ENCODE measurements around the gene SYCP3. TPM values are rescaled to one million over a fixed set of nuclear protein-coding genes. Genes with fewer than 3 reads are reported as not detected.
"Not testable (repeated sequence)": the region's sequence is repeated elsewhere in the genome, so short reads cannot be mapped to it uniquely, and the experiment has no call there.

The SYCP3 gene
- total RNA-seq, 1 donor from 2014 or later, result not detected

DNA sequence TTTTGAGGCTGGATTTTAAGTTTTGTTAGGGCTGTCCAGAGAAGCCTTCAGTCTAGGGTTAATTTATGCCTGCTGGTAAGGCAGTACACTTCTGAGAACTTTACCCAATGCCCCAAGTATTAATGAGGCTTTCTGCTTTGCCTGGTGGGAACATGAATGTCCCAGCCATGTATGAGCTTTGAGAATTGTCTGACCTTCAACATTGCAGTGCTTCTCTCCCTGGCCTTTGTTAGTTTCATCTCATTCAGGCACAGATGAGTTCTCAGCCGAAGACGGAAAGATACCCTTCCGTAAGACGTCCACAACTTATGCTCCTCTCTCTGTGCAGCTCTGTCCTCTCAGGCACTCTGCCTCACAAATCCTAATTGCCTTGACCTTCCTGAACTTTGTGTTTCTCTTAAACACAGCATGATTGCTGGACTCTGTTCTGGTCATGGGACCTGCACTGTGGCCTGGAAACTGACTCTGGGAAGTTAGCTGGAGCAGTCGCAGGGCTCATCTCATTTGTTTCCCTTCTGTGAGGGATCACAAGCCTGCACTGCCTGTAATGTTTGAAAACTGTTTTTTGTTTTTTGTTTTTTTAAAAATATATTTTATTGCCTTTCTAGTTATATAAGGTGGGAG is 26.1 kb downstream of the SYCP3 start:
- DNase-seq (ENCODE audit: low spot score), result no peak

DNA sequence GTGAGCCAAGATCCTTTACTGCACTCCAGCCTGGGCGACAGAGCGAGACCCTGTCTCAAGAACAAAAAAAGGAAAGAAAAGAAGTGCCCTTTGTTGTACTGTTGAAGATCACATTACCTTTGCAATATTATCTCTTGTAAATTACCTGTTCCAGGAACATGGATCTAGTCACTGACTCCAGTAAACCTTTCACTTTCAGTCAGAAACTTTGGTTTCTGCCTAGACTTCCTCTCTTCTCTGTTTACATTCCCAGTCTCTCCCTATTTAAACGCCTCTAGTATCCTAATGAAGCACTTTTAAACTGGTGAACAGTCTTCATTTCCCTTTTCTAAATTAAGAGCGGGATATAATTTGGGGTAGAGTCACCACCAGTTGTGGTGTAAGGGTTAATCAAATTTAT is 29.0 kb downstream of the SYCP3 start:
- no peak for DNase-seq (ENCODE audit: low spot score)

- DNase-seq (ENCODE audit: low spot score), result no peak
Observed at GRCh38 chr12:101707131-101707782, 32.0 kb downstream of the SYCP3 start.

- DNase-seq (ENCODE audit: low spot score), result no peak
Observed at GRCh38 chr12:101706403-101706802, 32.9 kb downstream of the SYCP3 start.

DNA sequence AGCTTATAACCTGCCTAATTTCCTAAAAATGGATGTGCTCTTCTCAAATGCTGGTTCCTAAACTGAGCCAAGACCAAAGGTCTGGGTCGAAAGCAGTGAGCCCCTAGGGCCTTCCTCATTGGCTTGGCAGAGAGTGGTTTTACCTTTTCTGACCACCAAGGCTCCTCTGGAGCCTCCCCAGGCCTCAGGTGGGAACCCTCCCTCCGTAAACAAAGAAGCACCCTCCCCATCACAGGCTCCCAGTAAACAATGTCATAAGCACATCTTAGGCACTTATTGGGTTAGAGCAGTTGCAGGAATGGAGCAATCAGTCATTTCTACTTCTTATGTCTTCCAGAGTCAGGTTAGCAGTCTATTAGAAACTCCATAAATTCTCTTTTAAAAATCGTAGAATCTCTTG is 35.8 kb downstream of the SYCP3 start:
- no peak for DNase-seq (ENCODE audit: low spot score)

GRCh38 chr12:101700299-101700820 is 38.9 kb downstream of the SYCP3 start:
- DNase-seq (ENCODE audit: low spot score), result no peak

DNA sequence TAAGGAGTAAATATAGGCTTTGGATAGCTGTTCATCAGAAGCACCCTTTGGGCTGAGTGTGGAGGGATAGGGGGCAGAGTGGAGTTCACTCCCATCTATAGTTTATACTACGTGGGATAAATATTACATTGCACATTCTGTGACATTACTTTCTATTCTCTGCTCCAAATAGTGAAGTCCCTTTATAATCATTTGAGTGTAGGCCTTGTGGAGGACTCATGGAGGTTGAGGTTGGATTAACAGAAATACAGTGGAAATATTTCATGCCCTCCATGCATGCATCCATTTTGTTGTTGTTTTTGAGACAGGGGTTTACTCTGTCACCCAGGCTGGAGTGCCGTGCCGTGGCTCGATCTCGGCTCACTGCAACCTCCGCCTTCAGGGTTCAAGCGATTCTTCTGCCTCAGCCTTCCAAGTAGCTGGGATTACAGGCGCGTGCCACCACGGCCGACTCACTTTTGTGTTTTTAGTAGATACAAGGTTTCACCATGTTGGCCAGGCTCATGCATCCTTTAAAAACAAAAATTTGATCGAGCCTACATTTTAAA is 40.4 kb downstream of the SYCP3 start:
- DNase-seq (ENCODE audit: low spot score), result no peak

- peak; percentile 54 for DNase-seq (ENCODE audit: low spot score)
Observed at GRCh38 chr12:101697930-101698799, 41.1 kb downstream of the SYCP3 start.

DNA sequence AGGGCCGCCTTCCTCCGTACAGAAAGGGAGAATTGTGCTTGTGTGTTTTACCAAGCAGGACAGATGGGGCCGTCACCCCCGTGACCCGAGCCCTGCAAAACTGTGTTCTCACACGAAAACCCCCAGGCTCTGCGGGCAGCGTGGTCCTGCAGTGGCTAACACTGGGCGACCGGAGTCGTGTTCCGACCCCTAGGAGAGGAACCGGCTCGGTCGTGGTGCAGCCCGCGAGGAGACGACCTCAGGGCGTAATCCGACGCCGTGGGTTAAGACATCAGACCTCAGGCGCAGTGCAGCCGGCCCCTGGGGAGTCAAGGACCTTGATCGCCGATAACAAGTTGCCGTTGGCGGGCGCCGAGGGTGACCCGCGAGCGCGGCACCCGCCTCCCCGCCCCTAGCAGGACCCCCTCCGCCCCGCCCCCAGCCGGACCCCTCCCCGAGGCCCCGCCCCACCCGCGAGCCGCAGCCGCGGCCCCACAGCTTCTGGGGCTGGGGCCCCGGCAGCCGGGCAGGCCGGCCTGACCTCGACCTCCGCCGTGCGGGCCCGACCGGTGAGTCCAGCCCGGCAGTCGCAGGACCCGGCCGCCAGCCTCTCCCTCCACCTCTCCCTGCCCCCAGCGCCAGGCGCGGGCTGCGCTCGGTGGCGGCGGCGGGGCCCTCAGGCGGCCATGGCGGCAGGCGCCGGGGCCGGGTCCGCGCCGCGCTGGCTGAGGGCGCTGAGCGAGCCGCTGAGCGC is 41.9 kb downstream of the SYCP3 start, which contains the start of gene CHPT1:
Gene CHPT1 (plus strand): TSS at position 444 of the 733 bp plus-strand sequence. CDS start 222 bp downstream, at position 666.
- peak; percentile 63 for DNase-seq (ENCODE audit: low spot score)

GRCh38 chr12:101696251-101697196 is 42.7 kb downstream of the SYCP3 start:
- DNase-seq (ENCODE audit: low spot score), result peak; percentile 46

GRCh38 chr12:101695706-101696105 is 43.6 kb downstream of the SYCP3 start:
- DNase-seq (ENCODE audit: low spot score), result no peak

- no peak for DNase-seq (ENCODE audit: low spot score)
Observed at GRCh38 chr12:101694986-101695385, 44.3 kb downstream of the SYCP3 start.

GRCh38 chr12:101694297-101694848 is 44.9 kb downstream of the SYCP3 start:
- no peak for DNase-seq (ENCODE audit: low spot score)

DNA sequence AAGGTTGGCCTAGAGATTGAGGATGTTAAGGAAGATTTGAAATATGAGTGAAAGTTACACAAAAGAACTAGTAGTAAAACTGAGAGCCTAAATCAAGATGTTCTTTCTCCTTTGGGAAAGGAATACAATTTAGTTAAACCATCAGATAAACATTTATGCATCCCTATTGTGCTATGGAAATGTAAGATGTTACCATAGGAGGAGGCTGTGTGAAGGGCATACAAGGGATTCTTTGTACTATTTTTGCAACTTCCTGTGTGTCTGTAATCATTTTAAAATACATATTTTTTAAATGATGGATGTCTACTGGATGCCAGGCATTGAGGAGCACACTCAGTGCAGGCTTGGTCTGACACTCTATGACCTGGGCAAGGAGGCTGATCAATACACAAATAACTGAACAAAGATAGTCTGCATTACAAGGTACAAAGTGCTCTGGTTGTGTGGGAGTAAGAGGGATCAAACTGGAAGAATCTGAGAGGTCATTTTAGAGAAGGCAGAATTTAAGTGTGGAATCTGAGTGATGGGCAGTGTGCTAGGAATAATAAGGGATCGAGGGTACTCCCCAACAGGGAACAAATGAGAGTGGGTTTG is 47.7 kb downstream of the SYCP3 start:
- no peak for DNase-seq (ENCODE audit: low spot score)

- DNase-seq (ENCODE audit: low spot score), result no peak
Observed at GRCh38 chr12:101690544-101691098, 48.6 kb downstream of the SYCP3 start.

DNA sequence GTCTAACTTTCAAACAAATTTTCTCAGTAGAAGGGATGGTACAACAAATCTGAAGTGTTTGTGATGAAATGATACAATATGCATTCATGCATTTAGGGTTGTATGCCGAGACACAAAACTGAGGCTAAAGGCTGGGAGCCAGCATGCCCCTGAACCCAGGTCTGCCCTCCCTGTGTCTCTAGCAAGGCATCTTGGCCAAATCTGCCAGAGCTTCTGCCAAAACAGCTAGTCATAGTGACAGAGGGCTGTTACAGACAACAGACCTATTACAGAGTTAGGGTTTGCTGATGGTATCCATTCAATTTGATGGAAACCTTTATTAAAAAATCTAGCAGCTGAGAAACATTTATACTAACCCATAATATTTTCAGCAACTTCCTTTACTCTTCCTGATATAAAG is 53.1 kb downstream of the SYCP3 start:
- no peak for DNase-seq (ENCODE audit: low spot score)

DNA sequence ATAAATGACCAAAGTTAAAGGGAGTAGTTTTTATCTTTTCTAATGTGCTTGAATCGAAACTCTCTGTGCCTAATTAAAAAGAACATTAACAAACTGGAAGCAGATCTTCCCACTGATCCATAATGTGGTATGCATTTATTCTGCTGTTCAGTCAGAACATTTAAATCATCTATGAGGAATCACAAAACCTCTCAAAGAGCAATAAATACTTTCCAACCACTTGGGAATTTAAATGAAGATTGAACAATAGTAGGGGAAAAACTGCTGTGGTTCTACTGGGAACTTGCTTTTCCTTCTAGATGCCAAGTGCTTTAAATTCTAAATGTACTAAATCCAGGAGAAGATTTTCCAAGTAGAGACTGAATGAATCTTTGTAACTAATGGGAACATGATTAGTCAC is 54.2 kb downstream of the SYCP3 start:
- DNase-seq (ENCODE audit: low spot score), result no peak

- DNase-seq (ENCODE audit: low spot score), result not testable (repeated sequence)
Observed at GRCh38 chr12:101681627-101682026, 57.6 kb downstream of the SYCP3 start.

DNA sequence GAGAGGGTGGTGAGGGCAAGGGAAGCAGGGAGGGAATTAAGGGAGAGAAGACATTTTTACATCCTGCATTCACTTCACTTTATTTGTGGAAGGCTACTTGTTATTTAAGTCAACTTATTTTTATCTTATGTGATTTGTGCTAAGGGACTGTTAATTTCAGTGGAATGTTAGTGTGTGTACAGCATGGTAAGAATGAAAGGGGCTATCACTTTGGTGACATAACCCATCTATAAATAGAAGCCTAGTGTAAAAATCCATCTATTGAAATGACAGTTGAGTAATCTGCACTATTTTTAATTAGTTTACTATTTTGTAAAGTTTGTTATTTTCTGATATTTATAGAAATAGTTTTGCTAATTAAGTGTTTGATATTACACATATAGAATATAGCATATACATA is 58.6 kb downstream of the SYCP3 start:
- DNase-seq (ENCODE audit: low spot score), result no peak

Data from ureter (tissue), 1 donor.